SK-N-SH treated with all-trans-retinoic acid at 6 μM for 48 hours (cell line): Measurements from ENCODE around the gene LPIN3.

ENCODE experiments used
- ATAC-seq: fragments of 200-7000 bp; cut with Tn5 transposase; 3 replicates; pipeline ENCODE4 v1.9.1; 2020; ENCODE audit warnings: mild to moderate bottlenecking, moderate library complexity
- ARNTL ChIP-seq: fragments of 450-650 bp; formaldehyde crosslinking; IDR thresholded peaks from 2 replicates; pipeline ENCODE4 v1.5.0; 2020; ENCODE audit warnings: low read depth, mild to moderate bottlenecking, moderate library complexity, borderline replicate concordance
- BACH2 ChIP-seq: fragments of 250-450 bp; sonication (Bioruptor Pico); IDR thresholded peaks from 2 replicates; pipeline ENCODE4 v1.9.0; 2021; ENCODE audit warnings: mild to moderate bottlenecking, borderline replicate concordance
- CSDC2 ChIP-seq: fragments of 250-450 bp; sonication (Bioruptor Pico); IDR thresholded peaks from 2 replicates; pipeline ENCODE4 v1.5.0; 2020; ENCODE audit warnings: mild to moderate bottlenecking, moderate library complexity
- ESRRG ChIP-seq: fragments of 250-450 bp; sonication (Bioruptor Pico); IDR thresholded peaks from 2 replicates; pipeline ENCODE4 v1.6.1; 2021; ENCODE audit warnings: mild to moderate bottlenecking
- GLIS3 ChIP-seq: fragments of 250-450 bp; sonication (Bioruptor Pico); IDR thresholded peaks from 2 replicates; pipeline ENCODE4 v1.5.0; 2020; ENCODE audit warnings: mild to moderate bottlenecking, moderate library complexity
- OSR1 ChIP-seq: fragments of 250-450 bp; sonication (Bioruptor Pico); IDR thresholded peaks from 2 replicates; pipeline ENCODE4 v1.8.0; 2022; ENCODE audit warnings: moderate library complexity, mild to moderate bottlenecking, inconsistent platforms
- PPARA ChIP-seq: fragments of 250-450 bp; sonication (Bioruptor Pico); IDR thresholded peaks from 2 replicates; pipeline ENCODE4 v1.5.0; 2020; ENCODE audit warnings: mild to moderate bottlenecking, borderline replicate concordance
- RARB ChIP-seq: fragments of 250-450 bp; sonication (Bioruptor Pico); IDR thresholded peaks from 2 replicates; pipeline ENCODE4 v1.8.0; 2021; ENCODE audit warnings: mild to moderate bottlenecking, moderate library complexity
- SNAI2 ChIP-seq: fragments of 250-450 bp; sonication (Bioruptor Pico); IDR thresholded peaks from 2 replicates; pipeline ENCODE4 v1.5.0; 2020; ENCODE audit warnings: mild to moderate bottlenecking, moderate library complexity
- TCF4 ChIP-seq: fragments of 250-450 bp; sonication (Bioruptor Pico); IDR thresholded peaks from 2 replicates; pipeline ENCODE4 v1.8.0; 2021; ENCODE audit warnings: mild to moderate bottlenecking, moderate library complexity, borderline replicate concordance
- TOX ChIP-seq: fragments of 250-450 bp; sonication (Bioruptor Pico); IDR thresholded peaks from 2 replicates; pipeline ENCODE4 v1.8.0; 2021; ENCODE audit warnings: mild to moderate bottlenecking, moderate library complexity, borderline replicate concordance
- ZC3H10 ChIP-seq: fragments of 250-450 bp; sonication (Bioruptor Pico); IDR thresholded peaks from 2 replicates; pipeline ENCODE4 v1.5.1; 2021; ENCODE audit warnings: mild to moderate bottlenecking, moderate library complexity
- ZFP3 ChIP-seq: fragments of 250-450 bp; sonication (Bioruptor Pico); IDR thresholded peaks from 2 replicates; pipeline ENCODE4 v1.5.0; 2020; ENCODE audit warnings: mild to moderate bottlenecking, moderate library complexity
- ZFP30 ChIP-seq: fragments of 450-650 bp; formaldehyde crosslinking; IDR thresholded peaks from 2 replicates; pipeline ENCODE4 v1.5.0; 2022; ENCODE audit warnings: mild to moderate bottlenecking, moderate library complexity
- ZNF565 ChIP-seq: fragments of 450-650 bp; formaldehyde crosslinking; conservative IDR thresholded peaks from 2 replicates; pipeline ENCODE4 v1.5.0; 2020; ENCODE audit warnings: low read depth, mild to moderate bottlenecking, moderate library complexity
- ZNF70 ChIP-seq: fragments of 450-650 bp; formaldehyde crosslinking; IDR thresholded peaks from 2 replicates; pipeline ENCODE4 v1.5.0; 2020; ENCODE audit warnings: mild to moderate bottlenecking, moderate library complexity
- ZNF8 ChIP-seq: fragments of 450-650 bp; formaldehyde crosslinking; IDR thresholded peaks from 2 replicates; pipeline ENCODE4 v1.5.0; 2020; ENCODE audit warnings: mild to moderate bottlenecking, moderate library complexity
- TF ChIP-seq, protein P1 (sequence below): fragments of 250-450 bp; sonication (Bioruptor Pico); IDR thresholded peaks from 2 replicates; pipeline ENCODE4 v1.5.0; 2020; ENCODE audit warnings: mild to moderate bottlenecking, moderate library complexity
- TF ChIP-seq, protein P2 (sequence below): fragments of 250-450 bp; sonication (Bioruptor Pico); IDR thresholded peaks from 2 replicates; pipeline ENCODE4 v1.5.1; 2021; ENCODE audit warnings: mild to moderate bottlenecking, moderate library complexity
- TF ChIP-seq, protein P3 (sequence below): fragments of 250-450 bp; sonication (Bioruptor Pico); IDR thresholded peaks from 2 replicates; pipeline ENCODE4 v1.8.0; 2020; ENCODE audit warnings: mild to moderate bottlenecking, moderate library complexity, borderline replicate concordance
- TF ChIP-seq, protein P4 (sequence below): fragments of 250-450 bp; sonication (Bioruptor Pico); IDR thresholded peaks from 2 replicates; pipeline ENCODE4 v1.5.1; 2020; ENCODE audit warnings: low read depth, mild to moderate bottlenecking, moderate library complexity
- TF ChIP-seq, protein P5 (sequence below): fragments of 250-450 bp; sonication (Bioruptor Pico); IDR thresholded peaks from 2 replicates; pipeline ENCODE4 v1.8.0; 2021; ENCODE audit warnings: low read depth, mild to moderate bottlenecking, moderate library complexity, borderline replicate concordance

Gene LPIN3

DNA sequence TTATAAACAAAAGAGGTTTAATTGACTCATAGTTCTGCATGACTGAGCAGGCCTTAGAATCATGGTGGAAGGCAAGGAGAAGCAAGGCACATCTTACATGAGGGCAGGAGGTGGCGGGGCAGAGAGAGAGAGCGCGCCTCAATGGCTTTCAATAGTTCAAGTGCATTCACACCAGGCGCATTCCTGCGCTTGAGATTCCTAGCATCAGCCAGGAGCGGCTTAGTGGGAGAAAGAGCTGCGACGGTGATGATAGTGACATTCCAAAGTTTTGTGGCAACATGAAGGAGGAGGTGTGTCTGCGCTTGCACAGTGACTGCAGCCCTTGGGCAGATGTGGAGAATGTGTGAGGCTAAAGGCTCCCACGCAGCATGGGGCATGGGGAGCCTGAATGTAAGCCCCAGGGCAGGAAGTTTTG lies 51.0 kb downstream of the LPIN3 start (continued):
- TF ChIP-seq, protein P1, sequence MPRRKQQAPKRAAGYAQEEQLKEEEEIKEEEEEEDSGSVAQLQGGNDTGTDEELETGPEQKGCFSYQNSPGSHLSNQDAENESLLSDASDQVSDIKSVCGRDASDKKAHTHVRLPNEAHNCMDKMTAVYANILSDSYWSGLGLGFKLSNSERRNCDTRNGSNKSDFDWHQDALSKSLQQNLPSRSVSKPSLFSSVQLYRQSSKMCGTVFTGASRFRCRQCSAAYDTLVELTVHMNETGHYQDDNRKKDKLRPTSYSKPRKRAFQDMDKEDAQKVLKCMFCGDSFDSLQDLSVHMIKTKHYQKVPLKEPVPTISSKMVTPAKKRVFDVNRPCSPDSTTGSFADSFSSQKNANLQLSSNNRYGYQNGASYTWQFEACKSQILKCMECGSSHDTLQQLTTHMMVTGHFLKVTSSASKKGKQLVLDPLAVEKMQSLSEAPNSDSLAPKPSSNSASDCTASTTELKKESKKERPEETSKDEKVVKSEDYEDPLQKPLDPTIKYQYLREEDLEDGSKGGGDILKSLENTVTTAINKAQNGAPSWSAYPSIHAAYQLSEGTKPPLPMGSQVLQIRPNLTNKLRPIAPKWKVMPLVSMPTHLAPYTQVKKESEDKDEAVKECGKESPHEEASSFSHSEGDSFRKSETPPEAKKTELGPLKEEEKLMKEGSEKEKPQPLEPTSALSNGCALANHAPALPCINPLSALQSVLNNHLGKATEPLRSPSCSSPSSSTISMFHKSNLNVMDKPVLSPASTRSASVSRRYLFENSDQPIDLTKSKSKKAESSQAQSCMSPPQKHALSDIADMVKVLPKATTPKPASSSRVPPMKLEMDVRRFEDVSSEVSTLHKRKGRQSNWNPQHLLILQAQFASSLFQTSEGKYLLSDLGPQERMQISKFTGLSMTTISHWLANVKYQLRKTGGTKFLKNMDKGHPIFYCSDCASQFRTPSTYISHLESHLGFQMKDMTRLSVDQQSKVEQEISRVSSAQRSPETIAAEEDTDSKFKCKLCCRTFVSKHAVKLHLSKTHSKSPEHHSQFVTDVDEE (CRISPR knock-in tag) = no peak
- TF ChIP-seq BACH2 (CRISPR knock-in tag) = no peak
- TF ChIP-seq SNAI2 (CRISPR knock-in tag) = no peak
- TF ChIP-seq OSR1 = no peak
- TF ChIP-seq ZC3H10 (CRISPR knock-in tag) = no peak
- no peak for TF ChIP-seq ZNF70 (CRISPR knock-in tag)
- no peak for TF ChIP-seq ARNTL (CRISPR knock-in tag)
- TF ChIP-seq RARB (CRISPR knock-in tag) = no peak

DNA sequence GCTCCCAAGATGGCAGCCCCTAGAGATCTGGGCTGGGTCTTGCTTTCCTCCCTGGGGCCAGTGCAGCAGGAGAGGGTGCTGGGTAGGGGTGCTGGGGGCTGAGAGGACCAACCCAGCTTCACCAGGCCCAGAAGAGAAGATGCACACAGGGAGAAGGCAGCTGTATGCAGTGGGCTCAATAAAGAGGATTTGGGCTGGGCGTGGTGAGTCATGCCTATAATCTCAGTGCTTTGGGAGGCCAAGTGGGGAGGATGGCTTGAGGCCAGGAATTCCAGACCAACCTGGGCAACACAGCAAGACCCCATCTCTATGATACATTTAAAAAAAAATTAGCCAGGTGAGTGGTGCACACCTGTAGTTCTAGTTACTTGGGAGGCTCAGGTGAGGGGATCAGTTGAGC lies 51.7 kb downstream of the LPIN3 start:
- no peak for ATAC-seq
- no peak for TF ChIP-seq OSR1
- TF ChIP-seq, protein P2, sequence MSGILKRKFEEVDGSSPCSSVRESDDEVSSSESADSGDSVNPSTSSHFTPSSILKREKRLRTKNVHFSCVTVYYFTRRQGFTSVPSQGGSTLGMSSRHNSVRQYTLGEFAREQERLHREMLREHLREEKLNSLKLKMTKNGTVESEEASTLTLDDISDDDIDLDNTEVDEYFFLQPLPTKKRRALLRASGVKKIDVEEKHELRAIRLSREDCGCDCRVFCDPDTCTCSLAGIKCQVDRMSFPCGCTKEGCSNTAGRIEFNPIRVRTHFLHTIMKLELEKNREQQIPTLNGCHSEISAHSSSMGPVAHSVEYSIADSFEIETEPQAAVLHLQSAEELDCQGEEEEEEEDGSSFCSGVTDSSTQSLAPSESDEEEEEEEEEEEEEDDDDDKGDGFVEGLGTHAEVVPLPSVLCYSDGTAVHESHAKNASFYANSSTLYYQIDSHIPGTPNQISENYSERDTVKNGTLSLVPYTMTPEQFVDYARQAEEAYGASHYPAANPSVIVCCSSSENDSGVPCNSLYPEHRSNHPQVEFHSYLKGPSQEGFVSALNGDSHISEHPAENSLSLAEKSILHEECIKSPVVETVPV (CRISPR knock-in tag) = no peak
- TF ChIP-seq, protein P3, sequence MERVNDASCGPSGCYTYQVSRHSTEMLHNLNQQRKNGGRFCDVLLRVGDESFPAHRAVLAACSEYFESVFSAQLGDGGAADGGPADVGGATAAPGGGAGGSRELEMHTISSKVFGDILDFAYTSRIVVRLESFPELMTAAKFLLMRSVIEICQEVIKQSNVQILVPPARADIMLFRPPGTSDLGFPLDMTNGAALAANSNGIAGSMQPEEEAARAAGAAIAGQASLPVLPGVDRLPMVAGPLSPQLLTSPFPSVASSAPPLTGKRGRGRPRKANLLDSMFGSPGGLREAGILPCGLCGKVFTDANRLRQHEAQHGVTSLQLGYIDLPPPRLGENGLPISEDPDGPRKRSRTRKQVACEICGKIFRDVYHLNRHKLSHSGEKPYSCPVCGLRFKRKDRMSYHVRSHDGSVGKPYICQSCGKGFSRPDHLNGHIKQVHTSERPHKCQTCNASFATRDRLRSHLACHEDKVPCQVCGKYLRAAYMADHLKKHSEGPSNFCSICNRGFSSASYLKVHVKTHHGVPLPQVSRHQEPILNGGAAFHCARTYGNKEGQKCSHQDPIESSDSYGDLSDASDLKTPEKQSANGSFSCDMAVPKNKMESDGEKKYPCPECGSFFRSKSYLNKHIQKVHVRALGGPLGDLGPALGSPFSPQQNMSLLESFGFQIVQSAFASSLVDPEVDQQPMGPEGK (CRISPR knock-in tag) = no peak
- no peak for TF ChIP-seq CSDC2 (CRISPR knock-in tag)
- TF ChIP-seq ZNF565 (CRISPR knock-in tag) = no peak
- TF ChIP-seq ZFP3 = no peak
- TF ChIP-seq ESRRG = no peak
- no peak for TF ChIP-seq PPARA (CRISPR knock-in tag)
- no peak for TF ChIP-seq TOX

DNA sequence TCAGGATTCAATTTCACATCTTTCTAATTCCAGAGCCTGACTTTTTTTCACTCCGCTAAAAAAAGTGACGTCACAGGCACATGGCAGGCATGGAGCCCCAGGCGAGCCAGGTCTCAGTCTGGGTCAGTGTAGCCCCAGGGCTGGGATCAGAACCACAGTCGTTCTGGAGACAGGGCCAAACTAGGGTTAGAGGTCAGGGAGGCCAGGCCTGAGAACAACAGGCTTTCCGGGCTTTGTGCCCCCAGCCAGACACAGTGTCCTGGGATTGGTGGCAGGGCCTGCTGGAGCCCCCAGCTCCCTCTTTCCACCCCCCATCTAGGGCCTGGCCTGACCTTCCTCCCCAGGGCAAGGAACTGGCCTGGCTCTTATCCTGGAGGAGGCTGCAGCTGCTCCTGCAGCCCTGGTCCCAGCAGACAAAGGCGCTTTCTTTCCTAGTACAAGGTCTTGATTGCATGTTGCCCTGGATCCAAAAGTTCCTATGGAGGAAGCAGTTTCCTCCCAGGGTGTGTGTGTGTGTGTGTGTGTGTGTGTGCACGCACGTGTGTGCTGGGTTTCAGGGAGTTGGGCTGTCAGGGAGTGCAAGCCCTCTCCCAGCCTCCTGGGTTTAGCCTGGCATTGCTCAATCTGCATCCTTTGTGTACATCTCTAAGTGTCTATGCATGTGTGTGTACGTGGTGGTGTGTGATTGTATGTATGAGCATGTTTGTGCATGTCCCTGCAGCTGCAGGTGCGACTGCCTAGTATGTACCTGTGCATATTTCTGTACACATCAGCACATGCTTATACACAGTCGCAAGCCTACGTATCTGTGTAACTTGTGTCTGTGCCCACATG lies 52.5 kb downstream of the LPIN3 start:
- TF ChIP-seq TCF4 (no peak), GLIS3 (CRISPR knock-in tag) (no peak), RARB (CRISPR knock-in tag) (no peak), ZFP3 (no peak), ZC3H10 (CRISPR knock-in tag) (no peak), ZNF70 (CRISPR knock-in tag) (no peak), ESRRG (no peak), OSR1 (no peak), ZFP30 (CRISPR knock-in tag) (no peak), ZNF565 (CRISPR knock-in tag) (no peak), PPARA (CRISPR knock-in tag) (no peak), ZNF8 (CRISPR knock-in tag) (no peak), BACH2 (CRISPR knock-in tag) (no peak), SNAI2 (CRISPR knock-in tag) (no peak), CSDC2 (CRISPR knock-in tag) (no peak)
- TF ChIP-seq, protein P4, sequence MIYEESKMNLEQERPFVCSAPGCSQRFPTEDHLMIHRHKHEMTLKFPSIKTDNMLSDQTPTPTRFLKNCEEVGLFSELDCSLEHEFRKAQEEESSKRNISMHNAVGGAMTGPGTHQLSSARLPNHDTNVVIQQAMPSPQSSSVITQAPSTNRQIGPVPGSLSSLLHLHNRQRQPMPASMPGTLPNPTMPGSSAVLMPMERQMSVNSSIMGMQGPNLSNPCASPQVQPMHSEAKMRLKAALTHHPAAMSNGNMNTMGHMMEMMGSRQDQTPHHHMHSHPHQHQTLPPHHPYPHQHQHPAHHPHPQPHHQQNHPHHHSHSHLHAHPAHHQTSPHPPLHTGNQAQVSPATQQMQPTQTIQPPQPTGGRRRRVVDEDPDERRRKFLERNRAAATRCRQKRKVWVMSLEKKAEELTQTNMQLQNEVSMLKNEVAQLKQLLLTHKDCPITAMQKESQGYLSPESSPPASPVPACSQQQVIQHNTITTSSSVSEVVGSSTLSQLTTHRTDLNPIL (CRISPR knock-in tag) = no peak
- TF ChIP-seq, protein P5, sequence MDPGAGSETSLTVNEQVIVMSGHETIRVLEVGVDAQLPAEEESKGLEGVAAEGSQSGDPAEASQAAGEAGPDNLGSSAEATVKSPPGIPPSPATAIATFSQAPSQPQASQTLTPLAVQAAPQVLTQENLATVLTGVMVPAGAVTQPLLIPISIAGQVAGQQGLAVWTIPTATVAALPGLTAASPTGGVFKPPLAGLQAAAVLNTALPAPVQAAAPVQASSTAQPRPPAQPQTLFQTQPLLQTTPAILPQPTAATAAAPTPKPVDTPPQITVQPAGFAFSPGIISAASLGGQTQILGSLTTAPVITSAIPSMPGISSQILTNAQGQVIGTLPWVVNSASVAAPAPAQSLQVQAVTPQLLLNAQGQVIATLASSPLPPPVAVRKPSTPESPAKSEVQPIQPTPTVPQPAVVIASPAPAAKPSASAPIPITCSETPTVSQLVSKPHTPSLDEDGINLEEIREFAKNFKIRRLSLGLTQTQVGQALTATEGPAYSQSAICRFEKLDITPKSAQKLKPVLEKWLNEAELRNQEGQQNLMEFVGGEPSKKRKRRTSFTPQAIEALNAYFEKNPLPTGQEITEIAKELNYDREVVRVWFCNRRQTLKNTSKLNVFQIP (CRISPR knock-in tag) = no peak
- TF ChIP-seq, protein P3 (CRISPR knock-in tag) = no peak
- no peak; the same call in 2 of the 3 replicates for ATAC-seq
